Mesendoderm (in vitro differentiated cells): Measurements from ENCODE around the gene ANKRD62.
"Not testable (repeated sequence)": the region's sequence is repeated elsewhere in the genome, so short reads cannot be mapped to it uniquely, and the experiment has no call there.

Experiments
- DNase-seq: peaks from one replicate; pipeline ENCODE4 v3.0.0; 2013
- H2AK5ac ChIP-seq: 2 replicates; pipeline ENCODE4 v1.6.1; 2013; ENCODE audit warnings: low read length, inconsistent platforms
- H2BK120ac ChIP-seq: 2 replicates; pipeline ENCODE4 v1.6.1; 2013; ENCODE audit warnings: low read depth, mild to moderate bottlenecking, low read length, moderate library complexity, mixed read lengths
- H2BK15ac ChIP-seq: replicated peaks from 2 replicates; pipeline ENCODE4 v1.6.1; 2013; ENCODE audit warnings: low read depth, mild to moderate bottlenecking, moderate library complexity
- H2BK5ac ChIP-seq: 2 replicates; pipeline ENCODE4 v1.6.1; 2013; ENCODE audit warnings: low read length, inconsistent platforms
- H3K18ac ChIP-seq: 2 replicates; pipeline ENCODE4 v1.6.1; 2013; ENCODE audit warnings: mild to moderate bottlenecking, low read length, mixed read lengths
- H3K23ac ChIP-seq: one replicate; pipeline ENCODE4 v1.6.1; 2013; ENCODE audit warnings: low read length
- H3K27ac ChIP-seq: 2 replicates; pipeline ENCODE4 v1.5.1; 2013; ENCODE audit warnings: low read depth, mild to moderate bottlenecking, inconsistent platforms, low read length, moderate library complexity
- H3K27me3 ChIP-seq: 2 replicates; pipeline ENCODE4 v1.6.1; 2013; ENCODE audit warnings: low read length, control low read depth, mild to moderate bottlenecking, inconsistent platforms; ENCODE audit not compliant: insufficient read depth, poor library complexity
- H3K36me3 ChIP-seq: 2 replicates; pipeline ENCODE4 v1.6.1; 2013; ENCODE audit warnings: low read length, inconsistent platforms; ENCODE audit not compliant: control insufficient read depth, insufficient read depth
- H3K4ac ChIP-seq: one replicate; pipeline ENCODE4 v1.6.1; 2013; ENCODE audit warnings: low read depth, mild to moderate bottlenecking, low read length, moderate library complexity
- H3K4me1 ChIP-seq: 2 replicates; pipeline ENCODE4 v1.6.1; 2013; ENCODE audit warnings: low read depth, low read length, inconsistent platforms; ENCODE audit not compliant: control insufficient read depth
- H3K4me2 ChIP-seq: 2 replicates; pipeline ENCODE4 v1.6.1; 2013; ENCODE audit warnings: low read length
- H3K4me3 ChIP-seq: 2 replicates; pipeline ENCODE4 v1.5.1; 2013; ENCODE audit warnings: mild to moderate bottlenecking, low read length
- H3K56ac ChIP-seq: one replicate; pipeline ENCODE4 v1.6.1; 2013; ENCODE audit warnings: low read length
- H3K79me1 ChIP-seq: 2 replicates; pipeline ENCODE4 v1.6.1; 2013; ENCODE audit warnings: low read length, inconsistent platforms
- H3K79me2 ChIP-seq: 2 replicates; pipeline ENCODE4 v1.6.1; 2013; ENCODE audit warnings: mild to moderate bottlenecking, low read length; ENCODE audit not compliant: control insufficient read depth, insufficient read depth
- H3K9ac ChIP-seq: 2 replicates; pipeline ENCODE4 v1.6.1; 2013; ENCODE audit warnings: low read length, inconsistent platforms
- H4K5ac ChIP-seq: one replicate; pipeline ENCODE4 v1.6.1; 2013; ENCODE audit warnings: low read length
- H4K8ac ChIP-seq: one replicate; pipeline ENCODE4 v1.6.1; 2013; ENCODE audit warnings: low read depth, mild to moderate bottlenecking, control low read depth, low read length, moderate library complexity
- WGBS: extraction: QIAGEN DNeasy Blood & Tissue Kit; methylation state at CpG from one replicate; pipeline ENCODE4 v1.1.7; 2013; ENCODE audit warnings: low lambda C conversion rate, missing lambda C conversion rate; ENCODE audit not compliant: insufficient coverage; ENCODE audit errors: extremely low coverage; 5-methylcytosine and 5-hydroxymethylcytosine counted together

Gene ANKRD62

GRCh38 chr18:12076424-12077140, 17.1 kb upstream of the ANKRD62 start:
- peak; percentile 30 for DNase-seq
- Histone ChIP-seq H2BK120ac (no peak overlapping the region), H3K4me1 (no peaks in the 10 kb centered on the region), H3K79me2 (no peaks in the 10 kb centered on the region), H3K56ac (peak overlapping the region; percentile 15), H3K9ac (no peak overlapping the region), H2BK5ac (no peak overlapping the region), H3K4ac (no peak overlapping the region), H3K4me3 (no peak overlapping the region), H4K8ac (peak overlapping the region; percentile 89), H3K27me3 (no peaks in the 10 kb centered on the region), H4K5ac (no peak overlapping the region), H3K27ac (no peak overlapping the region), H3K36me3 (no peaks in the 10 kb centered on the region), H3K18ac (no peak overlapping the region), H3K79me1 (no peaks in the 10 kb centered on the region), H3K4me2 (no peak overlapping the region), H2BK15ac (no peak overlapping the region), H2AK5ac (no peak overlapping the region), H3K23ac (no peak overlapping the region)
- WGBS = no CpG with 5 or more reads among the region's 59 CpGs

GRCh38 chr18:12077994-12078393, 15.6 kb upstream of the ANKRD62 start:
- not testable (repeated sequence) for H3K4ac ChIP-seq, H3K9ac ChIP-seq, H3K4me1 ChIP-seq, H4K5ac ChIP-seq, H3K4me2 ChIP-seq, H3K56ac ChIP-seq, H2BK5ac ChIP-seq, H2BK120ac ChIP-seq, H3K18ac ChIP-seq, DNase-seq, H3K36me3 ChIP-seq, H3K79me1 ChIP-seq, H3K27ac ChIP-seq, H3K4me3 ChIP-seq, H4K8ac ChIP-seq, H3K79me2 ChIP-seq, H3K23ac ChIP-seq, H2AK5ac ChIP-seq, H3K27me3 ChIP-seq, H2BK15ac ChIP-seq
- no CpG with 5 or more reads among the region's 4 CpGs for WGBS

GRCh38 chr18:12079491-12080237, 14.0 kb upstream of the ANKRD62 start:
- no peaks in the 10 kb centered on the region for H3K36me3 ChIP-seq
- DNase-seq = no peak

GRCh38 chr18:12085136-12085535, 8.5 kb upstream of the ANKRD62 start:
- no peak overlapping the region for H3K23ac ChIP-seq
- H3K4ac ChIP-seq = no peak overlapping the region
- no peaks in the 10 kb centered on the region for H3K79me1 ChIP-seq
- H3K9ac ChIP-seq = no peak overlapping the region
- no peak overlapping the region for H3K56ac ChIP-seq
- no peak for DNase-seq
- H3K18ac ChIP-seq = no peak overlapping the region
- H3K4me2 ChIP-seq = no peak overlapping the region
- no peak overlapping the region for H3K27ac ChIP-seq
- no peak overlapping the region for H4K8ac ChIP-seq
- no peaks in the 10 kb centered on the region for H3K79me2 ChIP-seq
- no peak overlapping the region for H2AK5ac ChIP-seq
- H2BK5ac ChIP-seq = no peak overlapping the region
- H2BK120ac ChIP-seq = no peak overlapping the region
- no CpG with 5 or more reads among the region's 13 CpGs for WGBS
- no peak overlapping the region for H3K4me3 ChIP-seq
- H2BK15ac ChIP-seq = no peak overlapping the region
- no peaks in the 10 kb centered on the region for H3K4me1 ChIP-seq
- H3K36me3 ChIP-seq = no peaks in the 10 kb centered on the region
- no peak overlapping the region for H4K5ac ChIP-seq
- H3K27me3 ChIP-seq = no peaks in the 10 kb centered on the region

More at GRCh38 chr18:12079491-12080237, 14.0 kb upstream of the ANKRD62 start:
- H3K18ac ChIP-seq = no peak overlapping the region
- H3K79me1 ChIP-seq = no peaks in the 10 kb centered on the region
- no peak overlapping the region for H3K23ac ChIP-seq
- H2BK5ac ChIP-seq = no peak overlapping the region
- no peaks in the 10 kb centered on the region for H3K27me3 ChIP-seq
- no peak overlapping the region for H3K56ac ChIP-seq
- H3K79me2 ChIP-seq = no peaks in the 10 kb centered on the region
- H2BK15ac ChIP-seq = no peak overlapping the region
- no peak overlapping the region for H3K4ac ChIP-seq
- no peaks in the 10 kb centered on the region for H3K4me1 ChIP-seq
- H4K5ac ChIP-seq = no peak overlapping the region
- no peak overlapping the region for H2BK120ac ChIP-seq
- no peak overlapping the region for H4K8ac ChIP-seq
- WGBS = no CpG with 5 or more reads among the region's 6 CpGs
- H3K9ac ChIP-seq = no peak overlapping the region
- no peak overlapping the region for H3K4me2 ChIP-seq
- H2AK5ac ChIP-seq = no peak overlapping the region
- H3K4me3 ChIP-seq = no peak overlapping the region
- no peak overlapping the region for H3K27ac ChIP-seq

GRCh38 chr18:12085786-12086185, 7.9 kb upstream of the ANKRD62 start:
- Histone ChIP-seq H3K4me2 (no peak overlapping the region), H3K4me3 (no peak overlapping the region), H2BK120ac (no peak overlapping the region), H3K23ac (no peak overlapping the region), H4K8ac (no peak overlapping the region), H3K27ac (no peak overlapping the region), H4K5ac (no peak overlapping the region), H3K9ac (no peak overlapping the region), H3K79me1 (no peaks in the 10 kb centered on the region), H3K27me3 (no peaks in the 10 kb centered on the region), H2AK5ac (no peak overlapping the region), H3K79me2 (no peaks in the 10 kb centered on the region), H3K56ac (no peak overlapping the region), H3K4ac (no peak overlapping the region), H2BK5ac (no peak overlapping the region), H2BK15ac (no peak overlapping the region), H3K36me3 (no peaks in the 10 kb centered on the region), H3K18ac (no peak overlapping the region), H3K4me1 (no peaks in the 10 kb centered on the region)
- WGBS = no CpG with 5 or more reads among the region's 4 CpGs
- no peak for DNase-seq
